Endothelial cell of umbilical vein (primary cell): ENCODE measurements around the gene COASY. TPM values are rescaled to one million over a fixed set of nuclear protein-coding genes. Genes with fewer than 3 reads are reported as not detected.

ENCODE experiments used
- BruUV-seq: library from RNA; stranded (reverse); fragments of 400-500 nt; replicated peaks from 2 replicates; lab custom pipeline; 2021; lab: Mats Ljungman, UMichigan
- CTCF ChIA-PET: fragments of 300-600, 350-600 bp; sonication (Branson Sonifier 250); formaldehyde crosslinking; loops from one replicate; lab custom pipeline; 2021; ENCODE audit warnings: antibody characterized with exemption, inconsistent platforms; lab: Charles Lee
- POLR2A ChIA-PET: fragments of 300-600, 350-600 bp; sonication (Branson Sonifier 250); formaldehyde crosslinking; loops from one replicate; lab custom pipeline; 2021; ENCODE audit warnings: antibody characterized with exemption, inconsistent platforms; lab: Charles Lee
- DNase-seq: peaks from one replicate; pipeline ENCODE4 v3.0.0-alpha.2; 2011; ENCODE audit warnings: low read depth, low spot score
- FAIRE-seq: peaks from 2 replicates; lab custom pipeline; 2011; peaks lifted over from hg19 to GRCh38; lab: Jason Lieb, UNC
- H2AFZ ChIP-seq: 2 replicates; pipeline ENCODE4 v1.6.0; 2012; ENCODE audit warnings: low read depth, low read length, control low read depth, inconsistent platforms
- H3K27ac ChIP-seq: 2 replicates; pipeline ENCODE4 v1.5.1; 2011; ENCODE audit warnings: low read depth, mild to moderate bottlenecking, control low read depth, low read length, moderate library complexity; ENCODE audit not compliant: insufficient read depth
- H3K27me3 ChIP-seq, 2 experiments: 2 replicates each; pipeline versions ENCODE4 v1.6.0 to v1.6.1; 2011; ENCODE audit warnings: low read length in 2 of 2, mixed read lengths in 1 of 2; ENCODE audit not compliant: control insufficient read depth in 2 of 2, insufficient read depth in 2 of 2
- H3K36me3 ChIP-seq, 2 experiments: 2 replicates in 1 of 2; 3 replicates in 1 of 2; pipeline ENCODE4 v1.5.1; 2011; ENCODE audit warnings: low read length in 2 of 2, mild to moderate bottlenecking in 1 of 2, moderate library complexity in 1 of 2; ENCODE audit not compliant: control insufficient read depth in 2 of 2, insufficient read depth in 2 of 2; ENCODE audit errors: extremely low read depth in 1 of 2
- H3K4me1 ChIP-seq: 3 replicates; pipeline ENCODE4 v1.5.1; 2011; ENCODE audit warnings: mild to moderate bottlenecking, low read length; ENCODE audit not compliant: control insufficient read depth, insufficient read depth; ENCODE audit errors: extremely low read depth
- H3K4me2 ChIP-seq: 2 replicates; pipeline ENCODE4 v1.6.1; 2011; ENCODE audit warnings: low read length, control low read depth, mixed read lengths; ENCODE audit not compliant: insufficient read depth
- H3K4me3 ChIP-seq, 3 experiments: fragments of 200-600 bp in 1 of 3; sonication (generic), shearing (Covaris generic) in 1 of 3; replicated peaks in 1 of 3; 2 replicates each; pipeline ENCODE4 v1.5.1; 2011 to 2016; ENCODE audit warnings: control low read depth in 3 of 3, low read length in 3 of 3, mild to moderate bottlenecking in 2 of 3, inconsistent platforms in 1 of 3, low read depth in 1 of 3, moderate library complexity in 1 of 3; ENCODE audit not compliant: insufficient read depth in 1 of 3
- H3K79me2 ChIP-seq: 2 replicates; pipeline ENCODE4 v1.6.0; 2012; ENCODE audit warnings: low read length, inconsistent platforms; ENCODE audit not compliant: control insufficient read depth, insufficient read depth
- H3K9ac ChIP-seq: replicated peaks from 2 replicates; pipeline ENCODE3; 2011; ENCODE audit warnings: low read length, control low read depth; ENCODE audit not compliant: insufficient read depth; ENCODE audit errors: extremely low read depth
- H3K9me1 ChIP-seq: replicated peaks from 3 replicates; pipeline ENCODE4 v1.6.0; 2011; ENCODE audit warnings: mild to moderate bottlenecking, low read length; ENCODE audit not compliant: control insufficient read depth, insufficient read depth; ENCODE audit errors: extremely low read depth
- H3K9me3 ChIP-seq: replicated peaks from 2 replicates; pipeline ENCODE4 v1.5.1; 2012; ENCODE audit warnings: low read length, inconsistent platforms; ENCODE audit not compliant: control insufficient read depth, insufficient read depth
- H4K20me1 ChIP-seq: replicated peaks from 2 replicates; pipeline ENCODE3; 2011; ENCODE audit warnings: mild to moderate bottlenecking, low read length; ENCODE audit not compliant: control insufficient read depth, insufficient read depth; ENCODE audit errors: extremely low read depth
- EZH2 ChIP-seq: IDR thresholded peaks from 2 replicates; pipeline ENCODE4 v1.6.1; 2012; ENCODE audit warnings: borderline replicate concordance, low read depth, mild to moderate bottlenecking, moderate library complexity, low read length, inconsistent platforms; ENCODE audit not compliant: severe bottlenecking
- FOS ChIP-seq: IDR thresholded peaks from 2 replicates; pipeline ENCODE4 v1.6.1; 2011; ENCODE audit warnings: mild to moderate bottlenecking, low read length, moderate library complexity, borderline replicate concordance; ENCODE audit not compliant: insufficient read depth
- GATA2 ChIP-seq: IDR thresholded peaks from 2 replicates; pipeline ENCODE4 v1.7.0; 2011; ENCODE audit warnings: low read depth, mild to moderate bottlenecking, moderate library complexity, mixed read lengths, low read length; ENCODE audit not compliant: insufficient read length, insufficient read depth
- JUN ChIP-seq: IDR thresholded peaks from 2 replicates; pipeline ENCODE4 v1.6.1; 2011; ENCODE audit warnings: borderline replicate concordance, low read depth; ENCODE audit not compliant: insufficient read length, insufficient read depth
- MYC ChIP-seq: IDR thresholded peaks from one replicate; pipeline ENCODE4 v1.6.1; 2011; ENCODE audit warnings: mild to moderate bottlenecking, low read depth, low read length
- POLR2AphosphoS5 ChIP-seq: IDR thresholded peaks from 2 replicates; pipeline ENCODE4 v1.6.1; 2012; ENCODE audit warnings: low read depth, mild to moderate bottlenecking, control low read depth, low read length, moderate library complexity; ENCODE audit not compliant: insufficient read depth
- dilution Hi-C: fragments of 300-500 bp; cut with MboI; formaldehyde crosslinking; loops from one replicate; pipeline ENCODE4 v1.15.0; 2019; ENCODE audit warnings: low sequenced_read_pairs; ENCODE audit not compliant: extremely low pct_ligation_motif_present
- intact Hi-C: fragments of 100-400 bp; cut with micrococcal nuclease; formaldehyde crosslinking; loops from one replicate; pipeline ENCODE4 v1.10.0; 2022
- polyA plus RNA-seq, 4 experiments: library from polyadenylated mRNA; depleted of rRNA in 3 of 4; stranded (reverse) in 3 of 4; unstranded in 1 of 4; fragments of >200 nt; gene quantifications; 2 replicates each; pipeline versions ENCODE4 v1.2.1 to v1.2.3, GENCODE V29; 2011 to 2012; ENCODE audit warnings: missing spikeins in 1 of 4
- total RNA-seq: library from RNA; stranded (reverse); gene quantifications from 2 replicates; pipeline ENCODE4 v1.2.3, GENCODE V29; 2021
- TF ChIP-seq, protein P1 (sequence below), 2 donors: IDR thresholded peaks; 1 replicate in 1 of 2; 2 replicates in 1 of 2; pipeline ENCODE4 v1.5.1; 2011; ENCODE audit warnings: low read length in 2 of 2, mild to moderate bottlenecking in 2 of 2, moderate library complexity in 2 of 2, control low read depth in 1 of 2, inconsistent platforms in 1 of 2, low read depth in 1 of 2; ENCODE audit not compliant: insufficient read depth in 1 of 2; ENCODE audit errors: extremely low read depth in 1 of 2
- TF ChIP-seq, protein P2 (sequence below): IDR thresholded peaks from 2 replicates; pipeline ENCODE4 v1.6.1; 2011; ENCODE audit not compliant: insufficient read depth, insufficient read length

COASY gene
- total and polyA plus RNA-seq, 2 donors (not counting 3 experiments of a cell fraction or from before 2014, with no cell fraction given), result 39.6 to 69.2 TPM

DNA sequence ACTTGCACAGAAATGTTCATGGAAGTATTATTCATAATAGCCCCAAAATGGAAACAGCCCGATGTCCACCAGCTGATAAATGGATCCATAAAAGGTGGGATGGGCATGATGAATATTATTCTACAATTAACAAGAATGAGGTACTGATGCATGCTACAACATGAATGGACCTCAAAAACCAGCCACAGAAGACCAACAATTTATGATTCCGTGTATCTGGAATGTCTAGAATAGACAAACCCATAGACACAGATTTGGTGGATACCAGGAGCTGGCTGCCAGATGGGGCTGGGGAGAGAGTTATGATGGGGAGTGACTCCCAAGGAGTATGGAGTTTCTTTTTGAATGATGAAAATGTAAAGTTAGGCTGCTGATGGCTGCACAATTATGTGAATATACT, 36.7 kb upstream of the COASY start:
- TF ChIP-seq, protein P1, sequence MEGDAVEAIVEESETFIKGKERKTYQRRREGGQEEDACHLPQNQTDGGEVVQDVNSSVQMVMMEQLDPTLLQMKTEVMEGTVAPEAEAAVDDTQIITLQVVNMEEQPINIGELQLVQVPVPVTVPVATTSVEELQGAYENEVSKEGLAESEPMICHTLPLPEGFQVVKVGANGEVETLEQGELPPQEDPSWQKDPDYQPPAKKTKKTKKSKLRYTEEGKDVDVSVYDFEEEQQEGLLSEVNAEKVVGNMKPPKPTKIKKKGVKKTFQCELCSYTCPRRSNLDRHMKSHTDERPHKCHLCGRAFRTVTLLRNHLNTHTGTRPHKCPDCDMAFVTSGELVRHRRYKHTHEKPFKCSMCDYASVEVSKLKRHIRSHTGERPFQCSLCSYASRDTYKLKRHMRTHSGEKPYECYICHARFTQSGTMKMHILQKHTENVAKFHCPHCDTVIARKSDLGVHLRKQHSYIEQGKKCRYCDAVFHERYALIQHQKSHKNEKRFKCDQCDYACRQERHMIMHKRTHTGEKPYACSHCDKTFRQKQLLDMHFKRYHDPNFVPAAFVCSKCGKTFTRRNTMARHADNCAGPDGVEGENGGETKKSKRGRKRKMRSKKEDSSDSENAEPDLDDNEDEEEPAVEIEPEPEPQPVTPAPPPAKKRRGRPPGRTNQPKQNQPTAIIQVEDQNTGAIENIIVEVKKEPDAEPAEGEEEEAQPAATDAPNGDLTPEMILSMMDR (IDR thresholded peaks at IDR 0.05; ENCODE audit: extremely low read depth in 1 of 2, insufficient read depth in 1 of 2, low read depth in 1 of 2, low read length in 2 of 2), result no peak
- TF ChIP-seq, protein P2, sequence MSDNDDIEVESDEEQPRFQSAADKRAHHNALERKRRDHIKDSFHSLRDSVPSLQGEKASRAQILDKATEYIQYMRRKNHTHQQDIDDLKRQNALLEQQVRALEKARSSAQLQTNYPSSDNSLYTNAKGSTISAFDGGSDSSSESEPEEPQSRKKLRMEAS, result no peak
- H3K36me3 ChIP-seq, result no peaks in the 10 kb centered on the region
- dilution Hi-C loops (no loop called here), intact Hi-C loops (loop anchor here (10.0 kb wide), 2 partner anchors 390 to 500 kb away; partner anchors contain the start of gene NKIRAS2)
- FAIRE-seq, result no peak
- H4K20me1 ChIP-seq, result no peaks in the 10 kb centered on the region
- H2AFZ ChIP-seq, result no peak overlapping the region
- no peaks in the 10 kb centered on the region for H3K27me3 ChIP-seq
- H3K4me1 ChIP-seq, result peaks cover 37% of the 10 kb centered on the region
- no peaks in the 10 kb centered on the region for H3K9me3 ChIP-seq
- DNase-seq, result no peak
- H3K27ac ChIP-seq, result no peak overlapping the region
- no peak overlapping the region for H3K9ac ChIP-seq
- ChIA-PET CTCF (interaction anchor here (3.8 kb wide), 1 partner anchor 203 kb away, joined by 94 read pairs; no protein-coding TSS in a partner anchor), POLR2A (no interaction called here)
- no peaks in the 10 kb centered on the region for H3K79me2 ChIP-seq
- H3K9me1 ChIP-seq, result no peaks in the 10 kb centered on the region
- no peak overlapping the region for H3K4me3 ChIP-seq
- H3K4me2 ChIP-seq, result no peak overlapping the region
- no TSS peak for BruUV-seq

DNA sequence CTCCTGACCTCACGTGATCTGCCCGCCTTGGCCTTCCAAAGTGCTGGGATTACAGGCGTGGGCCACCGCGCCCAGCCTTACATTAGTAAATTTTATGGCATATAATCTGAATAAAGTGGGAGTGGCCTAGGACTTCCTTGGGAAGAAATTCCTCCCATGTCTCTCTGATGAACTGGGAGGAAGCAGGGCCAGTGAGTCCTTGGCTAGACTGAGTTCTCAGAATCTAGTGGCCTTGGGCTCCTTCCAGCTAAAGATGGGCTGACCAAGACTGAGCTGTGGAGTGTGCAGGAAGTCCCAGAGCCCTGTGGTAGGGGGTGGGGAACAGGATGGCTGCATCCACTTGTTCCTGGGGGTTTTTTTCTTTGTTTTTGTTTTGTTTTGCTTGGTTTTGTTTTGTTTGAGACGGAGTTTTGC, 35.9 kb upstream of the COASY start:
- Histone ChIP-seq H3K9ac (no peak overlapping the region), H3K4me2 (no peak overlapping the region), H3K9me1 (no peaks in the 10 kb centered on the region), H3K9me3 (no peaks in the 10 kb centered on the region), H3K36me3 (no peaks in the 10 kb centered on the region), H3K4me3 (no peak overlapping the region), H2AFZ (peak overlapping the region; percentile 7), H3K27me3 (no peaks in the 10 kb centered on the region), H3K79me2 (no peaks in the 10 kb centered on the region), H3K27ac (peak overlapping the region; percentile 40), H3K4me1 (peaks cover 29% of the 10 kb centered on the region), H4K20me1 (no peaks in the 10 kb centered on the region)
- DNase-seq (peak; percentile 66), FAIRE-seq (peak; percentile 97)
- intact Hi-C loops, result loop anchor here (10.0 kb wide), 2 partner anchors 391 to 501 kb away; partner anchors contain the start of gene NKIRAS2
- TF ChIP-seq MYC, result no peak
- TF ChIP-seq POLR2AphosphoS5, result no peak
- no peak for TF ChIP-seq JUN
- TF ChIP-seq, protein P1 (IDR thresholded peaks at IDR 0.05; ENCODE audit: extremely low read depth in 1 of 2, insufficient read depth in 1 of 2, low read depth in 1 of 2, low read length in 2 of 2), result no peak
- TF ChIP-seq FOS, result no peak
- TF ChIP-seq, protein P2, result no peak
- no peak for TF ChIP-seq EZH2
- TF ChIP-seq GATA2, result no peak
- ChIA-PET CTCF (interaction anchor here (1.5 to 3.8 kb wide), 6 partner anchors 8 to 303 kb away, joined by 5 to 114 read pairs (median 34); partner anchors contain the start of gene CAVIN1), POLR2A (no interaction called here)
- dilution Hi-C loops, result no loop called here
- BruUV-seq, result no TSS peak
